CMK (cell line): Measurements from ENCODE around the gene KLF6.

ENCODE experiments used
- DNase-seq: peaks from one replicate; pipeline ENCODE4 v3.0.0-alpha.2; 2010; ENCODE audit warnings: low read depth

KLF6 gene

GRCh38 chr10:3784510-3785250 is at the start of gene KLF6:
Gene KLF6 (minus strand): TSS chr10:3785209. CDS start chr10:3785014, 195 bp downstream.
- no peak for DNase-seq

GRCh38 chr10:3834404-3834803 is 49.4 kb upstream of the KLF6 start:
- no peak for DNase-seq

- DNase-seq = no peak
Measured at GRCh38 chr10:3833046-3833445, 48.0 kb upstream of the KLF6 start.

- no peak for DNase-seq
Measured at GRCh38 chr10:3832022-3832786, 47.2 kb upstream of the KLF6 start.

- DNase-seq = no peak
Measured at GRCh38 chr10:3831608-3832007, 46.6 kb upstream of the KLF6 start.

- no peak for DNase-seq
Measured at GRCh38 chr10:3830946-3831345, 45.9 kb upstream of the KLF6 start.

- DNase-seq = no peak
Measured at GRCh38 chr10:3829156-3830050, 44.4 kb upstream of the KLF6 start.

- no peak for DNase-seq
Measured at GRCh38 chr10:3828404-3829155, 43.6 kb upstream of the KLF6 start.

- DNase-seq = no peak
Measured at GRCh38 chr10:3827768-3828403, 42.9 kb upstream of the KLF6 start.

GRCh38 chr10:3827266-3827665 is 42.3 kb upstream of the KLF6 start:
- DNase-seq = no peak

GRCh38 chr10:3825862-3826351 is 40.9 kb upstream of the KLF6 start:
- no peak for DNase-seq

GRCh38 chr10:3825244-3825643 is 40.2 kb upstream of the KLF6 start:
- DNase-seq = no peak

- DNase-seq = no peak
Measured at GRCh38 chr10:3822541-3823330, 37.7 kb upstream of the KLF6 start.

GRCh38 chr10:3820255-3820654 is 35.2 kb upstream of the KLF6 start:
- DNase-seq = no peak

- no peak for DNase-seq
Measured at GRCh38 chr10:3816995-3817394, 32.0 kb upstream of the KLF6 start.

- DNase-seq = no peak
Measured at GRCh38 chr10:3814838-3815220, 29.8 kb upstream of the KLF6 start.

GRCh38 chr10:3813986-3814837 is 29.2 kb upstream of the KLF6 start:
- DNase-seq = no peak

- no peak for DNase-seq
Measured at GRCh38 chr10:3813267-3813666, 28.3 kb upstream of the KLF6 start.

GRCh38 chr10:3812141-3812540 is 27.1 kb upstream of the KLF6 start:
- DNase-seq = no peak
